Activated CD4-positive, alpha-beta T cell treated with anti-CD3 and anti-CD28 coated beads, Interleukin-2, amount 50 U/mL, for 4 hours (primary cell): ENCODE data around the gene CTNND2.

Experiments
- DNase-seq, 2 experiments: peaks; one replicate each; pipeline ENCODE4 v3.0.0-alpha.2; 2020

Gene CTNND2

GRCh38 chr5:11239261-11240015, 664.8 kb downstream of the CTNND2 start:
- no peak for DNase-seq

- no peak for DNase-seq
Measured at GRCh38 chr5:11234501-11234911, 669.7 kb downstream of the CTNND2 start.

- DNase-seq = no peak
Measured at GRCh38 chr5:11230890-11231289, 673.4 kb downstream of the CTNND2 start.

GRCh38 chr5:11227064-11227463, 677.2 kb downstream of the CTNND2 start:
- DNase-seq = no peak

GRCh38 chr5:11224436-11225187, 679.6 kb downstream of the CTNND2 start:
- DNase-seq = no peak

- no peak for DNase-seq
Measured at GRCh38 chr5:11222169-11222568, 682.1 kb downstream of the CTNND2 start.

- DNase-seq = no peak
Measured at GRCh38 chr5:11214864-11215644, 689.2 kb downstream of the CTNND2 start.

- DNase-seq = no peak
Measured at GRCh38 chr5:11212706-11213105, 691.5 kb downstream of the CTNND2 start.

- DNase-seq = no peak
Measured at GRCh38 chr5:11197726-11198125, 706.5 kb downstream of the CTNND2 start.

GRCh38 chr5:11191673-11192072, 712.6 kb downstream of the CTNND2 start:
- no peak for DNase-seq

GRCh38 chr5:11182441-11183080, 721.7 kb downstream of the CTNND2 start:
- no peak for DNase-seq

GRCh38 chr5:11181940-11182339, 722.3 kb downstream of the CTNND2 start:
- no peak for DNase-seq

GRCh38 chr5:11180890-11181289, 723.4 kb downstream of the CTNND2 start:
- no peak for DNase-seq

- DNase-seq = no peak
Measured at GRCh38 chr5:11177999-11178711, 726.1 kb downstream of the CTNND2 start.

- no peak for DNase-seq
Measured at GRCh38 chr5:11174591-11174990, 729.7 kb downstream of the CTNND2 start.

- no peak for DNase-seq
Measured at GRCh38 chr5:11172484-11172883, 731.8 kb downstream of the CTNND2 start.

- DNase-seq = no peak
Measured at GRCh38 chr5:11171236-11171635, 733.0 kb downstream of the CTNND2 start.

GRCh38 chr5:11166923-11167322, 737.3 kb downstream of the CTNND2 start:
- no peak for DNase-seq

- no peak for DNase-seq
Measured at GRCh38 chr5:11164531-11165294, 739.5 kb downstream of the CTNND2 start.

- no peak for DNase-seq
Measured at GRCh38 chr5:11157132-11157531, 747.1 kb downstream of the CTNND2 start.

GRCh38 chr5:11153670-11154382, 750.4 kb downstream of the CTNND2 start:
- no peak for DNase-seq
